Fibroblast of pulmonary artery (primary cell): ENCODE results near the gene PGD.

Experiments used
- DNase-seq: peaks from one replicate; pipeline ENCODE4 v3.0.0-alpha.2; 2010; ENCODE audit warnings: low read depth
- H3K4me3 ChIP-seq: replicated peaks from 2 replicates; pipeline ENCODE4 v1.5.1; 2011; ENCODE audit warnings: low read depth, mild to moderate bottlenecking, control low read depth, low read length, moderate library complexity
- TF ChIP-seq, protein P1 (sequence below): IDR thresholded peaks from 2 replicates; pipeline ENCODE4 v1.5.1; 2011; ENCODE audit warnings: mild to moderate bottlenecking, control low read depth, low read length, inconsistent platforms; ENCODE audit errors: missing control alignments

The PGD gene

DNA sequence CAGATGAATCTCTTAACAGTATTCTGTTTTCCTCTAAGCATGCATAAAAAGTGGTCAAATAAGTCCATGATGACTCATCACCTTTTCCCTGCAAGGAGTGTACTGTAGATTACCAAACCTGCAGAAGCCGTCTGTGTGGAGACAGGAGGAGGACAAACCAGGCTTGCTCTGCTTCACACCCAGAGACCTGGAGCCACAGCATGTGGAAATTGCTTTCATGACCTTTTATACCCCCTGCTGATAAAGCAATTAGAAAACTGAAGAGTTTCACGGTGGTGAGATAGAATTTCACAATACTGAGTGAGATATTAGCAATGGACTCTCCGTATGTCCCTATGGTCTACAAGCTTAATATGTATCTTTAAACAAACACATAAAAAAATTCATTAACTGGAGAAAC lies 60.3 kb downstream of the PGD start:
- peak; percentile 79 for DNase-seq
- TF ChIP-seq, protein P1, sequence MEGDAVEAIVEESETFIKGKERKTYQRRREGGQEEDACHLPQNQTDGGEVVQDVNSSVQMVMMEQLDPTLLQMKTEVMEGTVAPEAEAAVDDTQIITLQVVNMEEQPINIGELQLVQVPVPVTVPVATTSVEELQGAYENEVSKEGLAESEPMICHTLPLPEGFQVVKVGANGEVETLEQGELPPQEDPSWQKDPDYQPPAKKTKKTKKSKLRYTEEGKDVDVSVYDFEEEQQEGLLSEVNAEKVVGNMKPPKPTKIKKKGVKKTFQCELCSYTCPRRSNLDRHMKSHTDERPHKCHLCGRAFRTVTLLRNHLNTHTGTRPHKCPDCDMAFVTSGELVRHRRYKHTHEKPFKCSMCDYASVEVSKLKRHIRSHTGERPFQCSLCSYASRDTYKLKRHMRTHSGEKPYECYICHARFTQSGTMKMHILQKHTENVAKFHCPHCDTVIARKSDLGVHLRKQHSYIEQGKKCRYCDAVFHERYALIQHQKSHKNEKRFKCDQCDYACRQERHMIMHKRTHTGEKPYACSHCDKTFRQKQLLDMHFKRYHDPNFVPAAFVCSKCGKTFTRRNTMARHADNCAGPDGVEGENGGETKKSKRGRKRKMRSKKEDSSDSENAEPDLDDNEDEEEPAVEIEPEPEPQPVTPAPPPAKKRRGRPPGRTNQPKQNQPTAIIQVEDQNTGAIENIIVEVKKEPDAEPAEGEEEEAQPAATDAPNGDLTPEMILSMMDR: no peak
- no peak overlapping the region for H3K4me3 ChIP-seq

DNA sequence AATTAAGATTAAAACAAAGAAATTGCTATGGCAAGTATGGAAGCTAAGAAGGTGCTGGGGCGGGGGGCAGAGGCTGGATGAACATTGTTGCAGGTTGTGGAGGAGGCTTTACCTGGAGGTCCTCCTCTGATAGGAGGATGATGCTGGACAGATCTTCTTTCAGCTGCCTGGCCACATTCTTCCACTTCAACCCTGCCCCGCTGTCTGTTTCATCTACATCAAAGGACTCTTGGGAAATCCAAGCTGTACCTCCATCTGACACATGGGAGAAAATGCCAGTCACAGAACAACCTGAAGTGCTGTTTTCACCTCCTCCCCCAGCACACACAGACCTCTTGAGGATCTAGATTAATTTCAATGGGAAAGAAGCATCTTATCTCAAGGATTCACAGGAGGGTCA lies 68.2 kb downstream of the PGD start:
- DNase-seq: no peak
- TF ChIP-seq, protein P1: no peak

DNA sequence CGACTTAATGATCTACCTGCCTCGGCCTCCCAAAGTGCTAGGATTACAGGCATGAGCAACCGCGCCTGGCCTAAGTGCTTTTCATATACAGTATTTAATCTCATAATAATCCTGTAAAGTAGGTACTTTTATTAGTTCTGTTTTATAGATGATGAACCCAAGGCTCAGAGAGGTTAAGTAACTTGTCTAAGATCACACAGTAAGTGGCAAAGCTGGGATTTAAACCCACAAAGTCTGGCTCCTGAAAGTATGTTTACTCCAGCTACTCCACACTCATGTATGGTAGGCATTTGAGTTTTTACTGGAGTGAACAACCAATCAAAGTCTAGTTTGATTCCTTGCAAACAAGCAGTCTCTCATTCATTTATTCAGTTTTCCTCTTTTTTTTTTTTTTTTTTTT lies 71.2 kb downstream of the PGD start:
- H3K4me3 ChIP-seq: no peak overlapping the region
- no peak for DNase-seq
- TF ChIP-seq, protein P1: no peak

More for the DNA sequence above, 68.2 kb downstream of the PGD start:
- no peak overlapping the region for H3K4me3 ChIP-seq
